GM03348 (cell line): ENCODE results near the gene SCN4B.

ENCODE experiments used
- DNase-seq: peaks from one replicate; pipeline ENCODE4 v3.0.0; 2012; ENCODE audit warnings: low spot score

SCN4B gene

GRCh38 chr11:118099838-118100556, 52.6 kb downstream of the SCN4B start:
- DNase-seq, result no peak

- DNase-seq, result no peak
Measured at GRCh38 chr11:118098996-118099837, 53.4 kb downstream of the SCN4B start.

DNA sequence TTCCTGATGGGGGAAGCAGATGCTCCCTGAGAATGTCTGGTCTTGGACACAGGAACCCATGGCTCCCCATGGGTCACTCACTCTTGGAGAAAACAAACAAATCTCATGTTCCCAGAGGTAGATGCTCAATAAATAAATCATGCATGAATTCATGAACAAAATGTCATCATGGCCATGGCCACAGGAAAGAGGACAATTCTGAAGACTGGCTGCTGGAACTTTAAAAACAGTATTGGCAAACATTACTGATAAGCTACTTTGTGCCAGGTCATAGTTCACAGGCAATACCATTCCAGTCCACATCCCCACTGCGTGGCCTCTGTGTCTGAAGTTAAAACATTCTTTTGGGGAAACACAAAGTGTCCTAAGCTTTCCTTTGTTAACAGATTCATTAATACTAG, 56.7 kb downstream of the SCN4B start:
- no peak for DNase-seq

DNA sequence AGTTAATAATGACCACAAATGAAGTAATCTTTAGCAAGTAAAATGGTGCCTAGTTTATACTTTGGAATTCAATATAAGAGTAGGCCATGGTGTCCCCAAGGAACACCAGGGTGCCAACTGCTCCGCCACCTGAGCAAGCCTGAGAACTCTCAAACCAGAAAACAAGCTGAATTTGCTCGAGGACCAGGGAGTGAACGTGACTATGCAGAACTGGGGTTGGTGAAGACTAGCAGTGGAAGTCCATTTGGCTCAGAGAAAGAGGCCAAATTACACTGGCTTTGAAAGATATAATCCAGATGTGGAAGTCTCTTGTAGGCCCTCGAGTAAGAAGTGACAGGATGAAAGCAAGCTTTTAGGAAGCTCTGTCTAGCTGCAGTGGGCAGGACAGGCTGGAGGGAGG, 57.1 kb downstream of the SCN4B start:
- no peak for DNase-seq

GRCh38 chr11:118092907-118093571, 59.6 kb downstream of the SCN4B start:
- no peak for DNase-seq

- no peak for DNase-seq
Measured at GRCh38 chr11:118091690-118092089, 60.9 kb downstream of the SCN4B start.

- DNase-seq, result no peak
Measured at GRCh38 chr11:118090545-118091162, 62.0 kb downstream of the SCN4B start.

- DNase-seq, result no peak
Measured at GRCh38 chr11:118088531-118088930, 64.1 kb downstream of the SCN4B start.

- no peak for DNase-seq
Measured at GRCh38 chr11:118087931-118088330, 64.7 kb downstream of the SCN4B start.

DNA sequence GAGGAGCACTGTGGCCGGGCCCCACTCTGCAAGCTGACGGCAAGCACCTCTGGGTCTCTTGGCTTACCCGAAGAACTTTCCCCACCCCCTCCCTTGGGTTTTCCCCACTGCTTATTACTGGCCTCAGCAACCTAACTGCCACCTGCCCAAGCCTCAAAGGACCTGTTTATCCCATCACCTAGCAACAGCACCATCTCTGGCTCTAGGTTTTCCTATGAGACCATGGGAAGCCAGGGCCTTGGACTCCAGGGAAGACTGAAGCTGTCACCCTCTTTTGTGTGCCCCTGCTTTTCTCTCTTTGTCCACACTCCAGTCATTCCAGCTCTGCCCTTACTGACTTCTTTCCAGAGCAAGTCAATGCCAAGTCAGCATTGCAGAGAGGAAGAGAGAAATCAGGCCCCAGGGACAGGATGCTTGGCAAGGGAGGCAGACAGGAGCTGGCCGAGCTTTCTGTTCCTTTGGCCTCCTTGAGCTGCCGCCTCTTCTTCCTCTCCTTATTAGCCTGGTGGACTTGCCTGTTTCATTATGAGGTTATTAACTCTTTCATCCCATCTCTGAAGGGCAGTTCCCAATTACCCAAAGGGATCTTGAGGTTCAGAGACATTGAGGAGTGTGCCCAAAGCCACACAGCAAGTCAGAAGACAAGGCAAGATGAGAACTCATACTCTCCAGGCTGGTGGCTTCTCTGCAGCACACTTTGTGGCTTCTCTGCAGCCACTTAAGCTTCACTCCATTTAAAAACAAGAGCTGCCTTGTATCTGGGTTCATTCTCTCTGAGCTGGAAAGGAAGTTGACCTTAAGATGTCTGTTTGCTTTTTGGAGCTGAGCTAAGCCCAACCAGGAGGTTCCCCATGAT, 65.5 kb downstream of the SCN4B start, which contains the start of gene SMIM35:
Gene SMIM35 (minus strand): TSS at position 51 of the 856 bp plus-strand sequence. CDS start 206 bp downstream, outside the sequence.
- no peak for DNase-seq

DNA sequence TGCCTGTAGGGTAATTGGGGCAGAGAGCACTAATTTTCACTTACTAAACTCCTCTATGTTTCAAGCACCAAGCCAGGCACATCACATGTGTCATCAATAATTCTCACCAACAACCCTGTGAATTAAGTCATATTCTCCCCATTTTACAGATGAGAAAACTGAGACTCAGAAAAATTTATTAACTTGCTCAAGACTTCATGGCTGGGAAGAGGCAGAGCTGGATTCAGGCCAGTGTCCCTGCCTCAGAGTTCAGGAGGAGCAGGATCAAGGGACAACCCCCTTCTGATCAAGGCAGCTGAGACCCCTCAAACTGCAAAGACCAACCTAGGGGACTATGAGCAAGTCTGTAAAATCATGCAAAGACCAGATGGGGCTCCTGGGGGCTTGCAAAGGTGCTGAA, 68.0 kb downstream of the SCN4B start:
- no peak for DNase-seq

GRCh38 chr11:118084247-118084646, 68.4 kb downstream of the SCN4B start:
- no peak for DNase-seq
